H9 (cell line): ENCODE data around the gene LDB3. TPM values are rescaled to one million over a fixed set of nuclear protein-coding genes. Genes with fewer than 3 reads are reported as not detected.

ENCODE experiments used
- DNase-seq: peaks from one replicate; pipeline ENCODE4 v3.0.0-alpha.2; 2017
- H2AFZ ChIP-seq: one replicate; pipeline ENCODE4 v1.6.1; 2013; ENCODE audit warnings: mild to moderate bottlenecking, low read length, control low read depth, moderate library complexity
- H2AK5ac ChIP-seq: 2 replicates; pipeline ENCODE4 v1.6.1; 2013; ENCODE audit warnings: low read length, control low read depth, mixed read lengths; ENCODE audit not compliant: insufficient read length
- H2BK120ac ChIP-seq: one replicate; pipeline ENCODE4 v1.6.1; 2013; ENCODE audit warnings: low read depth, mild to moderate bottlenecking, low read length, control low read depth, inconsistent platforms; ENCODE audit not compliant: poor library complexity, severe bottlenecking
- H2BK12ac ChIP-seq: 2 replicates; pipeline ENCODE4 v1.6.1; 2013; ENCODE audit warnings: low read length, control low read depth, mixed read lengths, low read depth; ENCODE audit not compliant: insufficient read length
- H2BK15ac ChIP-seq: 2 replicates; pipeline ENCODE4 v1.6.1; 2013; ENCODE audit warnings: low read depth, low read length, control low read depth
- H2BK20ac ChIP-seq: one replicate; pipeline ENCODE4 v1.6.1; 2013; ENCODE audit warnings: low read depth, mild to moderate bottlenecking, low read length, control low read depth, inconsistent platforms; ENCODE audit not compliant: poor library complexity, severe bottlenecking
- H2BK5ac ChIP-seq: 2 replicates; pipeline ENCODE4 v1.6.1; 2013; ENCODE audit warnings: low read length, control low read depth, mixed read lengths; ENCODE audit not compliant: insufficient read length
- H3K14ac ChIP-seq: 2 replicates; pipeline ENCODE4 v1.6.1; 2013; ENCODE audit warnings: low read length, control low read depth; ENCODE audit not compliant: insufficient read depth
- H3K18ac ChIP-seq: 2 replicates; pipeline ENCODE4 v1.6.1; 2013; ENCODE audit warnings: low read depth, mild to moderate bottlenecking, mixed read lengths, low read length, control low read depth; ENCODE audit not compliant: insufficient read length
- H3K23ac ChIP-seq: 2 replicates; pipeline ENCODE4 v1.6.1; 2013; ENCODE audit warnings: low read length, control low read depth, mixed read lengths, low read depth; ENCODE audit not compliant: insufficient read length
- H3K23me2 ChIP-seq: 2 replicates; pipeline ENCODE4 v1.6.1; 2013; ENCODE audit warnings: low read depth, mild to moderate bottlenecking, mixed read lengths, low read length, control low read depth; ENCODE audit not compliant: insufficient read length, poor library complexity, severe bottlenecking
- H3K27ac ChIP-seq: 2 replicates; pipeline ENCODE4 v1.5.1; 2013; ENCODE audit warnings: low read length, control low read depth, mixed read lengths, low read depth; ENCODE audit not compliant: insufficient read length
- H3K27me3 ChIP-seq: 2 replicates; pipeline ENCODE4 v1.6.1; 2013; ENCODE audit warnings: low read length, control low read depth, inconsistent platforms; ENCODE audit not compliant: insufficient read depth
- H3K4ac ChIP-seq: 2 replicates; pipeline ENCODE4 v1.6.1; 2013; ENCODE audit warnings: low read depth, mild to moderate bottlenecking, control low read depth, inconsistent platforms, low read length, moderate library complexity
- H3K4me1 ChIP-seq: 2 replicates; pipeline ENCODE4 v1.6.1; 2013; ENCODE audit warnings: low read length, control low read depth, inconsistent platforms; ENCODE audit not compliant: insufficient read depth
- H3K4me2 ChIP-seq: 2 replicates; pipeline ENCODE4 v1.6.1; 2013; ENCODE audit warnings: low read length, control low read depth, mixed read lengths; ENCODE audit not compliant: insufficient read length, insufficient read depth
- H3K56ac ChIP-seq: 2 replicates; pipeline ENCODE4 v1.6.1; 2013; ENCODE audit warnings: low read depth, mild to moderate bottlenecking, mixed read lengths, low read length, control low read depth; ENCODE audit not compliant: insufficient read length
- H3K79me1 ChIP-seq: 2 replicates; pipeline ENCODE4 v1.6.1; 2013; ENCODE audit warnings: low read depth, mild to moderate bottlenecking, moderate library complexity, low read length, control low read depth, inconsistent platforms; ENCODE audit not compliant: insufficient read depth, poor library complexity, severe bottlenecking
- H3K79me2 ChIP-seq: 2 replicates; pipeline ENCODE4 v1.6.1; 2013; ENCODE audit warnings: low read length, control low read depth, inconsistent platforms; ENCODE audit not compliant: insufficient read depth
- H3K9ac ChIP-seq: 2 replicates; pipeline ENCODE4 v1.6.1; 2013; ENCODE audit warnings: low read length, control low read depth, mixed read lengths; ENCODE audit not compliant: insufficient read length; ENCODE audit errors: extremely low read depth
- H3K9me3 ChIP-seq: one replicate; pipeline ENCODE4 v1.6.1; 2013; ENCODE audit warnings: low read depth, low read length, inconsistent platforms; ENCODE audit not compliant: control insufficient read depth
- H3T11ph ChIP-seq: one replicate; pipeline ENCODE4 v1.6.1; 2013; ENCODE audit warnings: mild to moderate bottlenecking, low read length, control low read depth, inconsistent platforms
- H4K20me1 ChIP-seq: one replicate; pipeline ENCODE4 v1.6.1; 2013; ENCODE audit not compliant: control insufficient read depth, insufficient read length, insufficient read depth
- H4K5ac ChIP-seq: 2 replicates; pipeline ENCODE4 v1.6.1; 2013; ENCODE audit warnings: low read depth, mild to moderate bottlenecking, mixed read lengths, low read length, control low read depth; ENCODE audit not compliant: insufficient read length
- H4K8ac ChIP-seq: replicated peaks from 2 replicates; pipeline ENCODE4 v1.6.1; 2013; ENCODE audit warnings: low read length, control low read depth, mixed read lengths, low read depth; ENCODE audit not compliant: insufficient read length
- H4K91ac ChIP-seq: 2 replicates; pipeline ENCODE4 v1.6.1; 2013; ENCODE audit warnings: low read depth, mild to moderate bottlenecking, moderate library complexity, mixed read lengths, low read length, control low read depth; ENCODE audit not compliant: insufficient read length
- H3K27ac Mint-ChIP-seq, 3 experiments: 2 replicates in 2 of 3; 3 replicates in 1 of 3; pipeline ENCODE4 v1.8.0; 2020 to 2021; ENCODE audit warnings: mixed read lengths in 3 of 3, mild to moderate bottlenecking in 1 of 3, moderate library complexity in 1 of 3
- H3K27me3 Mint-ChIP-seq: 2 replicates; pipeline ENCODE4 v1.8.0; 2021; ENCODE audit warnings: low read depth, mild to moderate bottlenecking, moderate library complexity, mixed read lengths
- H3K36me3 Mint-ChIP-seq, 3 experiments: 2 replicates in 2 of 3; 3 replicates in 1 of 3; pipeline ENCODE4 v1.8.0; 2020 to 2021; ENCODE audit warnings: low read depth in 3 of 3, mixed read lengths in 3 of 3; ENCODE audit not compliant: insufficient read depth in 1 of 3
- H3K4me1 Mint-ChIP-seq, 2 experiments: 2 replicates each; pipeline ENCODE4 v1.8.0; 2020; ENCODE audit warnings: mixed read lengths in 2 of 2
- H3K4me3 Mint-ChIP-seq, 2 experiments: 2 replicates in 1 of 2; 3 replicates in 1 of 2; pipeline ENCODE4 v1.8.0; 2020 to 2021; ENCODE audit warnings: mild to moderate bottlenecking in 2 of 2, mixed read lengths in 2 of 2, moderate library complexity in 1 of 2
- H3K9me3 Mint-ChIP-seq, 2 experiments: 2 replicates in 1 of 2; 3 replicates in 1 of 2; pipeline ENCODE4 v1.8.0; 2020; ENCODE audit warnings: mild to moderate bottlenecking in 2 of 2, mixed read lengths in 2 of 2, moderate library complexity in 1 of 2
- WGBS: extraction: QIAGEN DNeasy Blood & Tissue Kit; methylation state at CpG from one replicate; pipeline ENCODE4 v1.1.7; 2013; ENCODE audit warnings: missing lambda C conversion rate, low lambda C conversion rate, mixed read lengths; ENCODE audit not compliant: insufficient read length; ENCODE audit errors: extremely low coverage; 5-methylcytosine and 5-hydroxymethylcytosine counted together
- total RNA-seq: library from RNA; stranded (reverse); gene quantifications from 2 replicates; pipeline ENCODE4 v1.2.1, GENCODE V29; 2021
- TF ChIP-seq, protein P1 (sequence below): fragments of 200-600 bp; sonication (generic); conservative IDR thresholded peaks from 3 replicates; pipeline ENCODE4 v1.8.0; 2021; ENCODE audit warnings: antibody characterized with exemption, mild to moderate bottlenecking

Gene LDB3
- total RNA-seq, 1 experiment from 2014 or later, result 0.17 TPM

DNA sequence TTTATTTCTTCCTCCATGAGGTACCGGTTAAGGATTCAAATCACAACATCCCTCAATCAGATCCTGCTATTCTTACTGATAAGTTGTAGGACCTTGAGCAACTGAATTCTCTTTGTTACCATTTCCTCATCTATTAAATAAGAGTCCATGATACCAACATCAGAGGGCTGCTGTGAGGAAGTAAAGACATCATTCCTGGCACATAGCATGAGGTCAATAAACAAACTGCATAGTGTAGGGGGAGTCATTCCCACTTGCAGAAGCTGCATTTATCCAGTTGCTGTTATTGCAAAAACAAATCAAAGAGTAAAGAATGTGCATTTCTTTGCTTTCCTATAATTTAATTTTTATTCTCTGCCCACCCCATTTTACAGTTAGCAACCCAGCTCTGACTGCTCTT is 36.8 kb downstream of the LDB3 start:
- Mint-ChIP-seq H3K36me3 (no peaks in the 10 kb centered on the region), H3K9me3 (no peaks in the 10 kb centered on the region; a peak in 2 of 5 replicates), H3K4me3 (no peak overlapping the region), H3K27ac (no peak overlapping the region), H3K27me3 (no peaks in the 10 kb centered on the region), H3K4me1 (peaks cover 28 to 30% of the 10 kb centered on the region in 2 experiments)
- Histone ChIP-seq H3K56ac (no peak overlapping the region), H2BK120ac (no peak overlapping the region), H3K9ac (no peak overlapping the region), H3K79me2 (no peaks in the 10 kb centered on the region), H3K4ac (no peak overlapping the region), H3K27me3 (no peaks in the 10 kb centered on the region), H2BK20ac (no peak overlapping the region), H3K23me2 (no peaks in the 10 kb centered on the region), H3K4me1 (no peaks in the 10 kb centered on the region; the same call in 1 of the 2 replicates), H3K79me1 (no peaks in the 10 kb centered on the region), H2BK12ac (no peak overlapping the region), H2BK5ac (no peak overlapping the region), H4K5ac (no peak overlapping the region), H4K91ac (no peak overlapping the region), H3K14ac (no peak overlapping the region), H4K8ac (no peak overlapping the region), H3T11ph (no peak overlapping the region), H2AK5ac (no peak overlapping the region), H2AFZ (no peak overlapping the region), H3K9me3 (no peaks in the 10 kb centered on the region), H4K20me1 (no peaks in the 10 kb centered on the region), H3K18ac (no peak overlapping the region), H2BK15ac (no peak overlapping the region), H3K23ac (no peak overlapping the region), H3K27ac (no peak overlapping the region), H3K4me2 (no peak overlapping the region)
- DNase-seq, result no peak
- TF ChIP-seq, protein P1, sequence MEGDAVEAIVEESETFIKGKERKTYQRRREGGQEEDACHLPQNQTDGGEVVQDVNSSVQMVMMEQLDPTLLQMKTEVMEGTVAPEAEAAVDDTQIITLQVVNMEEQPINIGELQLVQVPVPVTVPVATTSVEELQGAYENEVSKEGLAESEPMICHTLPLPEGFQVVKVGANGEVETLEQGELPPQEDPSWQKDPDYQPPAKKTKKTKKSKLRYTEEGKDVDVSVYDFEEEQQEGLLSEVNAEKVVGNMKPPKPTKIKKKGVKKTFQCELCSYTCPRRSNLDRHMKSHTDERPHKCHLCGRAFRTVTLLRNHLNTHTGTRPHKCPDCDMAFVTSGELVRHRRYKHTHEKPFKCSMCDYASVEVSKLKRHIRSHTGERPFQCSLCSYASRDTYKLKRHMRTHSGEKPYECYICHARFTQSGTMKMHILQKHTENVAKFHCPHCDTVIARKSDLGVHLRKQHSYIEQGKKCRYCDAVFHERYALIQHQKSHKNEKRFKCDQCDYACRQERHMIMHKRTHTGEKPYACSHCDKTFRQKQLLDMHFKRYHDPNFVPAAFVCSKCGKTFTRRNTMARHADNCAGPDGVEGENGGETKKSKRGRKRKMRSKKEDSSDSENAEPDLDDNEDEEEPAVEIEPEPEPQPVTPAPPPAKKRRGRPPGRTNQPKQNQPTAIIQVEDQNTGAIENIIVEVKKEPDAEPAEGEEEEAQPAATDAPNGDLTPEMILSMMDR, result no peak
- WGBS, result no CpG with 5 or more reads among the region's 1 CpG
